Activated CD8-positive, alpha-beta T cell treated with anti-CD3 and anti-CD28 coated beads for 36 hours (primary cell): ENCODE data around the gene DLX3. TPM values are rescaled to one million over a fixed set of nuclear protein-coding genes. Genes with fewer than 3 reads are reported as not detected.

Source experiments
- ATAC-seq: fragments of 200-7000 bp; cut with Tn5 transposase; one replicate; pipeline ENCODE4 v1.10.0; 2021; ENCODE audit warnings: mild to moderate bottlenecking, moderate library complexity
- CTCF ChIA-PET: fragments of 350-600 bp; sonication (Branson Sonifier 250); formaldehyde crosslinking; loops from one replicate; lab custom pipeline; 2021; ENCODE audit warnings: antibody characterized with exemption; lab: Charles Lee
- POLR2A ChIA-PET: fragments of 350-600 bp; sonication (Branson Sonifier 250); formaldehyde crosslinking; loops from one replicate; lab custom pipeline; 2021; ENCODE audit warnings: antibody characterized with exemption; lab: Charles Lee
- DNase-seq: peaks from one replicate; pipeline ENCODE4 v3.0.0-alpha.2; 2020
- H3K27ac Mint-ChIP-seq: one replicate; pipeline ENCODE4 v1.8.0; 2021; ENCODE audit warnings: mild to moderate bottlenecking, mixed read lengths
- H3K27me3 Mint-ChIP-seq: one replicate; pipeline ENCODE4 v1.8.0; 2021; ENCODE audit warnings: mixed read lengths
- H3K36me3 Mint-ChIP-seq: one replicate; pipeline ENCODE4 v1.8.0; 2021; ENCODE audit warnings: low read depth, mixed read lengths
- H3K4me1 Mint-ChIP-seq: one replicate; pipeline ENCODE4 v1.8.0; 2021; ENCODE audit warnings: low read depth, mixed read lengths
- H3K4me3 Mint-ChIP-seq: one replicate; pipeline ENCODE4 v1.8.0; 2021; ENCODE audit warnings: mild to moderate bottlenecking, moderate library complexity, mixed read lengths
- H3K9me3 Mint-ChIP-seq: one replicate; pipeline ENCODE4 v1.8.0; 2021; ENCODE audit warnings: mixed read lengths
- CTCF ChIP-seq: fragments of 200-600 bp; IDR thresholded peaks from one replicate; pipeline ENCODE4 v1.8.0; 2022; ENCODE audit warnings: antibody characterized with exemption, mild to moderate bottlenecking
- intact Hi-C: fragments of 100-400 bp; cut with micrococcal nuclease; formaldehyde crosslinking; loops from one replicate; pipeline ENCODE4 v1.10.0; 2022
- total RNA-seq, 2 experiments: library from RNA; stranded (reverse); gene quantifications; one replicate each; pipeline ENCODE4 v1.2.3, GENCODE V29; 2021

DLX3 gene
- total RNA-seq, 2 experiments from 2014 or later: not detected

DNA sequence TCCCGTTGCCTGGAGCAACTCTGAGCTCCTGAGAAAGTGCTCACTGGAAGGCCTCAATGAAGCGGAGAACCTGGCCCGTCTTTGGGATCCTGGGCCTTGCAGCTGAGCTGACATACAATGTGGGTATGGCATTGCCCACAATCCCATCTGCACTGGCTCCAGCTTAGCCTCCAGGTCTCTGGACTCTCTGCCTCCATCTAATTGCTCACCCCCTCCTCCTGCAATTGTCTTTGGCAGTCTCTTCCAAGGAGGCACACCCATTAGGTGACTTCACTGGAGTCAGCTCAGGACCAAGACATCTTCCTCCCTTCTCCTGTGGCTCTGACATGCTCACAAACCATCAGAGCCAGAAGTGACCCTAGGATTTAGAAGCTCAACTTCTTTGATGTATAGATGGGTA is 24.5 kb downstream of the DLX3 start:
- DNase-seq (no peak), ATAC-seq (no peak)
- peaks cover 72% of the 10 kb centered on the region for H3K27me3 Mint-ChIP-seq
- no peaks in the 10 kb centered on the region for H3K9me3 Mint-ChIP-seq
- CTCF ChIA-PET: interaction anchor here (0.7 to 2.4 kb wide), 6 partner anchors 18 to 124 kb away, joined by 3 to 9 read pairs (median 4); no protein-coding TSS in a partner anchor
- no peak overlapping the region for H3K27ac Mint-ChIP-seq
- peak overlapping the region; percentile 82 for H3K4me3 Mint-ChIP-seq
- TF ChIP-seq CTCF: no peak
- no peaks in the 10 kb centered on the region for H3K36me3 Mint-ChIP-seq
- intact Hi-C loops: no loop called here
- peaks cover 35% of the 10 kb centered on the region for H3K4me1 Mint-ChIP-seq
- POLR2A ChIA-PET: interaction anchor here (0.6 to 1.5 kb wide), 2 partner anchors 18 to 338 kb away, joined by 3 to 5 read pairs; no protein-coding TSS in a partner anchor

- TF ChIP-seq CTCF: no peak
- POLR2A ChIA-PET: interaction anchor here (1.5 kb wide), 1 partner anchor 19 kb away, joined by 5 read pairs; no protein-coding TSS in a partner anchor
- no peak for ATAC-seq
- Mint-ChIP-seq H3K9me3 (no peaks in the 10 kb centered on the region), H3K27me3 (peaks cover 76% of the 10 kb centered on the region), H3K27ac (no peak overlapping the region), H3K36me3 (no peaks in the 10 kb centered on the region), H3K4me3 (peak overlapping the region; percentile 82), H3K4me1 (peaks cover 39% of the 10 kb centered on the region)
- CTCF ChIA-PET: interaction anchor here (0.7 to 2.4 kb wide), 5 partner anchors 18 to 124 kb away, joined by 3 to 9 read pairs (median 3); no protein-coding TSS in a partner anchor
- DNase-seq: no peak
- intact Hi-C loops: no loop called here
Measured at GRCh38 chr17:49969795-49970389, 25.1 kb downstream of the DLX3 start.

GRCh38 chr17:49969134-49969759 is 25.8 kb downstream of the DLX3 start, which contains the start of gene DLX4:
Gene DLX4, plus strand, starts transcription at chr17:49969190. Its CDS starts 279 bp downstream, at chr17:49969469.
- H3K36me3 Mint-ChIP-seq: no peaks in the 10 kb centered on the region
- DNase-seq (peak; percentile 30), ATAC-seq (no peak)
- peak within 1 kb of the TSS; percentile 82 for H3K4me3 Mint-ChIP-seq
- ChIA-PET CTCF (no interaction called here), POLR2A (no interaction called here)
- H3K27me3 Mint-ChIP-seq: peaks cover 80% of the 10 kb centered on the region
- no peaks in the 10 kb centered on the region for H3K9me3 Mint-ChIP-seq
- TF ChIP-seq CTCF: no peak
- peaks cover 45% of the 10 kb centered on the region for H3K4me1 Mint-ChIP-seq
- peak within 1 kb of the TSS; percentile 75 for H3K27ac Mint-ChIP-seq
- intact Hi-C loops: no loop called here

DNA sequence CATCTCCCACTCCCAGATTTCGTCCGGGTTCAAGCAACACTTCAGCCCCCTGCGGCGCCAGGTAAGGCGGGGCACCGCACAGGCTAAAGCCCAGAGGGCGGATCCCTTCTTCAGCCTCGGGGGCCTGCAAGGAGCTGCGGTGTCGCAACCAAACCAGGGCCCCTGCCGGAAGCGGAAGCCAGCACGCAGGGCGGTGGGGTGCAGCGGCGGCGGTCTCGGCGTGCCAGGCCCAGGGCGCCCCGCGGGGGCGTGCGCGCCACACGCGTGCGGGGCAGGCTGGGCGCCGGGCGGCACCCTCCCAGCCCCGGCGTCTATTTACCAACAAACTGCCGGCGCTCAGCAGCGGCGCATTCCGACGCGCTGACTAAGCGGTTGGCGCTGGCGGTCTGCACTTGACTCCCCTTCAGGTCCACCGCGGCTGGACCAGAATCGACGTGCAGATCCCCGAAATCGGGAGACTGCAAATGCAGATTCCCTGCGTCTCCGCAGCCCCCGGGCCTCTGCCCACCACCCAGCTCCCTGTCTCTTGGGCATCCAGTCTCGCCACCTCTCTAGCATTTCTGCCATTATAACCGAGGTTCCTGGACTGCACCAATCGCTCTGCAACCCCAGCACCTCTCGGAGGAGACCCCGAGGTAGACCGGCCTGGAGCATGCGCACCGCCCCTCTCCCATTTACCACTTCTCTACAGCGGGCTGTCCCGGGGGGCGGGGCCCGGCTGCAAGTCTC is 26.5 kb downstream of the DLX3 start:
- CTCF ChIA-PET: no interaction called here
- Mint-ChIP-seq H3K36me3 (no peaks in the 10 kb centered on the region), H3K4me1 (peaks cover 51% of the 10 kb centered on the region), H3K27me3 (peaks cover 80% of the 10 kb centered on the region), H3K4me3 (peak overlapping the region; percentile 82), H3K27ac (peak overlapping the region; percentile 75), H3K9me3 (no peaks in the 10 kb centered on the region)
- ATAC-seq (peak; percentile 74), DNase-seq (peak; percentile 81)
- POLR2A ChIA-PET: interaction anchor here (0.6 kb wide), 1 partner anchor 291 kb away, joined by 3 read pairs; no protein-coding TSS in a partner anchor
- intact Hi-C loops: no loop called here
- no peak for TF ChIP-seq CTCF
